GM15510 (cell line): ENCODE results near the gene CYB561.

Experiments
- POLR2A ChIP-seq: IDR thresholded peaks from 3 replicates; pipeline ENCODE4 v1.6.1; 2011; ENCODE audit warnings: borderline replicate concordance; ENCODE audit not compliant: insufficient read length; ENCODE audit errors: extremely low read depth

CYB561 gene

DNA sequence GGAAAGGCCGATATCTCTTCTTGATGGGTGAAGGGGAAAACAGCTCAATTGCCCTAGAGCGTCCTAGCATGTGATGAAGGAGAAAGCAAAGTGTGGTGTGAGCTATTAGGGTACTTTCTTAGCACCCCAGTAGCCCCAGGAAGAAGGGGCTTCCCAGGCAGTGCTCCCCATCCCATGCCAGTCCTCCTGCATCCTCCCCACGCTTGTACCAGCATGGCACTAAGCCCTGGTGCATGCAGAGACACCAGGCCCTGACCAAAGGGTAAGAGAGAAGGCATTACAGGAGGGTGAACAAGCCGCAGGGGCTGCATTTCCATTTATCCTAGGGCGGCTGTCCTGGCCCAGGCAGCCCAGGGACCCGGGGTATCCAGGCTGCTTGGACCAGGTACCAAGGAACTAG lies 3.1 kb downstream of the CYB561 start:
- no peak for TF ChIP-seq POLR2A

DNA sequence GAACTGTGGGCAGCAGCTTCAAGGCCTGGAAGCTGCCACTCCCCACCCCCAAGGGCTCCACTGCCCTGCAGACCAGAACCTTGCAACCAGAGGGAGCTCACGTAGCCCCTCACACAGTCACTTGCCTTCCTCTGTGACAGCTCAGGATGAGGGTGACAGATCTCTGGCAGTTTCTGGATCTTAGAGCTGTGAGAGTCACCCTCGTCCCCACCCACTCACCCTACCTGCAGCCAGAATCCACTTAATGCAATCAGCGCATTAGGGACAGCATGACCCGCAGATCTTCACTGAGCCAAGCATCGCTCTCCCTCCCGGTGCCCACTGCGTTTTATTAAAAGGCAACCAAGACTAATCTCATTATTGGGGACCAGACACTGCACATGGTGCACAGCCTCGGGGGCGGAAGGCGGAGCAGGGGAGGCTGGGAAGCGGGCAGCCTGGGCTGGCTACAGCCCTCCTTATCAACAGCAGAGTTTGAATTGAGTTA lies 3.5 kb downstream of the CYB561 start:
- TF ChIP-seq POLR2A = no peak

DNA sequence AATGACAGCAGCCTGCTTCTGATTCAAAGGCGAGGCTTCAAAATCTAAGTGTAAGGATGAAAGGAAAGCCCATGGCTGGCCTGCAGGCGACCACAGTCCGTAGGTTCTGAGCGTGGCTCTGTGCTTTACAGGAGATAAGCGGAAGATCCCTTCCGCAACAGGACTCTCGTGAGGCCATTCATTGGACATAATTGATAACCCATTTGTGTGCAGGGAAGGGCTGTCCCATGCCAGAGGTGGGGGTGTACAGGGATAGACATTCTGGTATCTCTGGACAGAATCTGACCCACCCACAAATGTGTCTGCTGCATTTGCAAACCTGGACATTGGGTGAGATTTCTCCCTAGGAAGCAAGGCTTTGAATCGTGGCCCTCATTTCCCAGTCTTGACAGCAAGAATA lies 4.0 kb downstream of the CYB561 start:
- no peak for TF ChIP-seq POLR2A

DNA sequence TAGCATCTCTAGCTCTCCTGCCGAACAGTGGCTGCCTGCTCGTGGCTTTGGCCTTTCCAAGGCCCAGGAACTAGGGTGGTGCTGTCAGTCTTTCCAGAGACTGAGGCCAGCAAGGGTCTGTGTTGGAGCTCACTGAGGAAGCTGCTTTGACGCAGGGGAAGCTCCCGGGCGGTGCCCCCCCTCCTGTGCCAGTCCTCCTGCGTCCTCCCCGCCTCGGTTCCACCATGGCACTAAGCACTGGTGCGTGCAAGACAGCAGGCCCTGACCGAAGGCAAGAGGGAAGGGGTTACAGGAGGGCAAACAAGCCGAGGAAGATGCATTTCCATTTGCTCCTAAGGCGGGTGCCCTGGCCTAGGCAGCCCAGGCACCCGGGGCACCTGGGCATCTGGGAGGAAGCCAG lies 4.5 kb downstream of the CYB561 start:
- TF ChIP-seq POLR2A = no peak

DNA sequence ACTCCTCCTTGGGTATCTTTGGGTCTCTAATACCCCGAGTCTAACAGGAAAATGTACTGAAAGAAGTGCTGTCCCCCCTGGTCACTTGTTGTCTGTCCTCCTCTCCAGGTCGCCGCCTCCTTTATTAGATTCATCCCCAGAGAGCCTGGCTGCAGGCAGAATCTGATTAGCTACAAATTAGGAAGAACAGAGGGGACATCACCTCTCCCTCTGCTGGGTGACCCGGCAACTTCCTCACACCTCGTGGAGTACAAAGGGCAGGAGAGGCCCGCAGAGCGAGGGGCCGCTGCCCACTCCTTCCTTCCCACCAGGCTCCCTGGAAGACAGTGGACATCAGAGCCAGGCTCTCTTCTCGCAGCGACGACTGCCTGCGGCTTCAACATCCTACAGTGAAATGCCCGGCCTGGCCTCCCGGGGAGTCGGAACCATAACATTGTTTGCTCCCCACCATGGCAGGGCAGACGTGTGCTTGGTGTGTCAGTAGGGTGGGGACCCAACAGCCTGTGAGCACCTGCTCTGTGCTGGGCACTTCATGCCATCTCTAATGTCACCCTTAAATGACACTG lies 5.3 kb downstream of the CYB561 start:
- TF ChIP-seq POLR2A = no peak

DNA sequence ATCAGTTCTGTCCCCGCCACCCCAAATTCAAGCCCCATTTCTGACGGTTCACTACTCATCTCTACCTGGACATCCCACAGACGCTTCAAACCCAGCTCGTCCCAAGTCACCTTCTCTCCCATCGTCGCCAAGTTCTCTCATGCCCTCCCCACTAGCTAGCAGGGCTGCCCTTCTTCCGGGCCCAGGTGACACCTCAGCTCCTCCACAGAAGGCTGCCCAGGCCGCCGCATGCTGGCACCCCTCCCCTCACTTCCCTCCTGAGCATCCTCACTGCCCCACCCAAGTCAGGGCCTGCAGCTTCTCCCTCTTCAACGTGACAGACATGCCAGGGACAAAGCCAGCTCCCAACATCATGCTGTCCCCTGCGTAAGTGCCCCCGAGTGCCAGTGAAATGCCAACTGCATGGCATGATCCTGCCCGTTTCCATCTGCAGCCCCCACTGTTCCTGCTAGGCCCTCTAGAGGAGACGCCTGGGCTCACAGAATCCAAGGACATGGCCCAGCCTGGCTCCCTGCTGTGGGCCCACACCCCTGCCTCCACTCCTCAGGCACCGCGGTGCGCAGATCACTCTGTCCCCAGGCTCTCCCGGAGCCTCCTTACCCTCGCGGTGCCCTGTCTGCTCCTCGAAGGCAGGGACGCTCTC lies 5.9 kb downstream of the CYB561 start:
- no peak for TF ChIP-seq POLR2A

DNA sequence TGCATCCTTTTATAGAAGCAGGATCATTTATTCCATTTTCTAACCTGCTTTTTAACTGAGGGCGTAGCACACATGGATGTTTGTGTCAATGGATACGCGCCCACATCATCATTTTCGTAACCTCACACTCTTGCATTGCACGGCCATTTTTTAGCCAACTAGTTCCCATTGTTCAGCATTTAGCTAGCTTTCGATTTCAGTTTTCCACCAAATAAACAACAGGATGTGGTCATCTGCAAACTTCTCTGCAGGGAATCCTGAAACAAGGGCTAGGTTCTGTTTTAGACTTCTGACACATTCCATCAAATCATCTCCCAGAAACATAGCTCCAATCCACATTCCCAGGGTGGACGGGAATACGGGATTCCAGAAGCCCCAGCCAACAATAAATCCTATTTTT lies 6.4 kb downstream of the CYB561 start:
- no peak for TF ChIP-seq POLR2A

DNA sequence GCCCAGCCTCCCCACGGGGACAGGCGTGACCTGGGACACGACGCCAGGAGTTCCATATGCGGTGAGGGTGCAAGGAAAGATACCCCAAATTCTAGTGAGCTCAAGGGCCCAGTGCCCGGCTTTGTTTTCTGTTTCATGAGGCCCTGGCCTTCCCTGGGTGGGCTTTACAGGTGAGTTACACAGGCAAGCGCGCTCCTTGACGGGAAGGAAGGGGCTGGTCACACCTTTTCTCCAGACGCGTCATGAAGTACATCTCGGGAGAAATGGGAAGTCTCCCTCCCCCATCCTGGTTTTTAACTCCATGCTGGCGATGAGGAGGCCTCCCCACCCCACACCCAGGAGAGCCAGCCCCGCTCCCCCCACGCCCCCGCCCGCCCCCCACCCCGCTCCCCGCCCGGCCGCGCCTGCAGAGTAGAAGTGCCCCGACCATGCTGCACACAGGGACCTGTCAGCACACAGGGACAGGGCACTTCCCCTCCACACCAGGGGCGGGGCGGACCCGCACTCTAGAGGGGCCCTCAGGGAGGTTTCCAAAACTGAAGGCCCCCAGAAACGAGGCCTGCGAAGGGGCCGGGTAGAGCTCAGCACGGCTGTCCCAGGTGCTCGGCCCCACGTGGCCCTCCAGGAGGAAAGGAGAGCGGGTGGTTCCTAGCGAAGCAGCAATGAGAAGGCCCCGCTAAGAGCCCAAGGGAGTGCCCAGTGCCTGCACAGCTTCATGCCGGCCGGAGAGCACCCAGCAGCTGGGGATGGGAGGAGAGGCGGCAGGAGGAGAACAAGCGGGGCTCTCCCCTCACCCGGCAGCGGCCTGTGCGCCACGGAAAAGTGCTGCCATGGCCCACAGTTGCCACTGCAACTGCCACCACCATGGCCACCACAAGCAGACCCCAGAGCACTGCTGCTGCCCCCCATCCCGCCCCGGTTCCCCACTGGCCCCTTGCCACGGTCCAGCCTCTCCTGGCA lies 7.7 kb downstream of the CYB561 start:
- no peak for TF ChIP-seq POLR2A

DNA sequence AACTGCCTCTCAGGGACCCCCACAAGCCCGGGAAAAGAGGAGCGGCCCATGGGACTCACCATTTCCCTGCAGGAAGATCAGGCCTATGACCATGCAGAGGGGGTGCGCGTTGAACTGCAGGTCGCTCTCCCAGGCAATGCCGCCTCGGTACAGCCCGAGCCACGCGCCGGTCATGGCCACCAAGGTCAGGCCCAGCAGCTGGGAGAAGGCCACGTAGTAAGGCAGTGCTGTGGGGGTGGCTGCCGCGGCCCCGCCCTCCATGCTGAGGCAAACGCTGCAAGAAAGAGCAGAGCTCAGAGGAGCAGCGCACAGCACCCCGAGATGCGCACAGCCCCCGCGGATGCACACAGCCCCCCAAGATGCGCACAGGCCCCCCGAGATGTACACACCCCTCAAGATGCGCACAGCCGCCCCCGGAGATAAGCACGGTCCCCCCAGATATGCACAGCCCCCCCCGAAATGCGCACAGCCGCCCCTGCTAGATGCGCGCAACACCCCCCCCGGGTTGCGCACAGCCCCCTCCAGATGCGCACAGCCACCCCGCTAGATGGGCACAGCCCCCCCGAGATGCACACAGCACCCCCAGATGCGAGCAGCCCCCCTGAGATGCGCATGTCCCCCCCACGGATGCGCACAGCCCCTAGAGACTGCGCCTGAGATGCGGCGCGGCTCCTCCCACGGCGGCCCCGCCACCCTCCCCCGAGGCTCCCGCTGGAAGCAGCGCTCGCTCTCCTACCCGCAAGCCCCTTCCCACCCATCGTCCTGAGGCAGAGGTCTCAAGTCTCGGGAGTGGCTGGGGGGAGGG lies 8.6 kb downstream of the CYB561 start:
- TF ChIP-seq POLR2A = no peak

DNA sequence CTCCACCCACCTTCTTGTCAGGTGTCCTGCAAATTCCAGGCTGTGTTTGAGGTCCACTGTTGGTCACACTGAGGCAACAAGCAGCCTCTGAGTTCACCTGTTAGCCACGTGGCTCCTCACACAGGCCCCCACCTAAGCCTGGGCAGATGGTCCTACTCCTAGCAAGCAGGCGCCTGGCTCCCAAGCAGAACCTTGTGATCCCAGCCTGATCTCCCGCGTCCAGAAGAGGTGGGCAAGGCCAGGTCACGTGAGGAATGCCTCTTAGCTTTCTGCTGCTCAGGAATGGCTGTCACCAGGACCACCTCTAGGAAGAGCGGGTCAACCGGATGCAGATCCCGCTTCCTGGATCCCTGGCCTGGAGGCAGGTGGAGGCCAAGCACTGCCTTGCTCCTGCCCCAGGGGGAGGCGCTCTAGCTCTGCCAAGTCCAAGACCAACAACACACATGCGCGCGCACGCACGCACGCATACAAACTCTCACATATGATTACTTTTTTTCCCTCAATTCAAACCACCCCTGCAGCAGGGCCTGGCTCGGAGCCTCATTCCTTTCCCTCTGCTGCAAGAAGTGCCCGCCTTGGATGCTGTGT lies 9.5 kb downstream of the CYB561 start:
- no peak for TF ChIP-seq POLR2A

DNA sequence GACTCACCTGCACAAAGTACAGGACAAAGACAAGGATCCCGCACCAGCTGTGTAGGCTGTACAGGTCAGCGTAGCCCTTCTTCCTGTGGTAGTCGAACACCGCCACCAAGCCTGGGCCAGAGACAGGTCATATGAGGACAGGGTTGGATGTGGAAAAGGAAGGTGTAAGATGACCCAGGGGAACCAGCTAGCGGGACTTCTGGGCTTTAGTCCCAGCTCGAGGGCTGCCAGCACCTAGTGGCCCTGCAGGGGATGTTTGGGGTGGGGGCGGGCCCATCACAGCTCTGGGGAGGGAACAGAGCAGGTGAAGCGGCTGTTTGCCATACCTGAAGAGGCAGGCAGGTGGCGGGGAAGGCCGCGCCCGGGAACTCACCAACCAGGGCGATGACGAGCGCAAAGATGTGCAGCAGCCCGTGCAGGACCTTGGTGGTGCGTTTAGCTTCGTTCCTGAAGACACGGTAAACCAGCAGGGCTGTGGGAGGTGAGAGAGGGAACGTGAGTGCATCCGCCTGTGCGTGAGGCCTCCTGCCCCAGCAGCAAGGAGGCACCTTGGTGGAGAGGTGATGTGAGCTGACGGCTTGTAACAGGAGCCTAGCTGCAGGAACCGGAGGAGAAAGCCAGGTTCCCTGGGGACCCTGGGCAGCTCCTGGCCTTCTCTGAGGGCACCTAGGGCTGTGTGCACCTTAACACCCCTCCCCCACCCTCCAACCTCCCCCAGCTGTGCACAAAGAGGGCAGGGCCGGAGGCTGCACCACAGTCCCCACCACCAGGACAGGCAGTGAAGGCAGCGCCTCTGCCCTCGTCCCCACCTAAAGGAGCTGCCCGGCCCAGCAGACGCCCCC lies 10.2 kb downstream of the CYB561 start:
- TF ChIP-seq POLR2A = no peak

DNA sequence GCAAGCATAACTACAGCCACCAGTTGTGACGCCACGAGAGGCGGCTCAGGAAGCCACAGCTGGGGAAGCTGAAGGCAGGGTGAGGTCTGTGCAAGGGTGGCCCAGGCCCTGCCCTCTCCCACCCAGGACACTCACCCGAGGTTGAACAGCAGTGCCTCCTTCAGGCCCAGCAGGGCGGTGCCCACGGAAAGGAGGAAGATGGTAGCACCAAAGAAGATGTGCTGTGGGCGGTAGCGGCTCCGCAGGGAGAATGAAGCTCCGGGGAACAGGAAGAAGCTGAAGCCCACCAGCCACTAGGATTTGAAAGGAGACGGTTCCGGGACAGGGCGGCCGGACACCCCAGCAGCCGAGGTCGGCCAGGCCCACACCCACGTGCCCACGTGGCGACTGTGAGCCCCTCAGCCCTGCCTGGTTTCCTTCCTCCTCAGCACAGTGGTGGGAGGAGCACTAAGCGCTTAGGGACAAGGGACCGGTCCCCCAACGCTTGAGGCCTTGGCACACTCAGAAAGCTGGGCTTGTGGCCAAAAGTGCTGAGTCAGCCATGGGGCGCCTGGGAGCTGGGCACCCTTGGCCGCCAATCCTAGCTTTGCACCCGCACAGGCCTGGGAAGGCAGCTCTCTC lies 11.0 kb downstream of the CYB561 start:
- no peak for TF ChIP-seq POLR2A

DNA sequence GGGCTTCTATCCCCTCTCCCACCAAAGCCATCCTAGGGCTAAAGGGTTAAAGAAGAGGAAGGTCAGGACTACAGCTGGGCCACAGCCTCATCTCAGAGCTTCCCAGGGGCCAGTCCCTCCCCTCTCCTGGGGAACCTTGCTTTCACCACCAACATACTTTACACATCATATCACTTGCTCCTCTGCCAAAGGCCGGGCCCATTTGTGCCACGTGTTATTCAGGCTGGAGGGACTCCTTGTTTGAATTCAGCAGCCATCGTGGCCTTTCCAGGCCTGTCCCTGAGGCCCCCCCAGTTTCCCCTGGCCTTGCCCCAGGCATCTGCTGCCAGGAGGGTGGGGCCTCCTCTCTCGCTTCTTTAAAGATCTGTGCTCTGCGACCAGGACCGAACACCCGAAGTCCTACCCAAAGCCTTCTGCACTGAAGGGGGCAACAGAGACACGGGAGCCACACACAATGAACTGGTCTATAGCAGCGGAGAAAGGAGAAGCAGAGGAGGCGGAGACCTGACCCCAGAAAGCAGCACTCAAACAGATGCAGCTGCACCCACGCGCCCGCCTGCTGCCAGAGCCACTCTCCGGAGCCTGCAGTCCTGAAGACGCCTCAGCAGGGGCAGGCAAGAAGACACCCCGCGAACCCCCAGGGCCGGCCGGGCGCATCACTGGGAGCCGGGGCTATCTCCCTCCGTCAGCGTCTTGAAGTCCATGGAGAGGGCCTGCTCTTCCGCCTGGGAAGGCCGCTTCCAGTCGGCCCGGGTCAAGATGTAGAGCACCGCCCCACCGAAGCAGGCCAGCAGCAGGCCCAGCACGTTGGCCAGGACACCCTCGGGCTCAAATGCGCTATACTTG lies 12.1 kb downstream of the CYB561 start:
- TF ChIP-seq POLR2A = no peak
